G401 (cell line): ENCODE measurements around the gene GAS2L1. TPM values are rescaled to one million over a fixed set of nuclear protein-coding genes. Genes with fewer than 3 reads are reported as not detected.

Source experiments
- DNase-seq: peaks from one replicate; pipeline ENCODE4 v3.0.0-alpha.2; 2015; ENCODE audit warnings: low spot score
- in situ Hi-C: cut with HindIII; loops from 2 replicates; pipeline ENCODE4 v1.10.0; 2016; ENCODE audit warnings: low sequenced_read_pairs, mixed read lengths
- total RNA-seq: library from RNA; depleted of rRNA; stranded (reverse); fragments of >200 nt; shearing (Covaris generic); gene quantifications from 2 replicates; pipeline ENCODE4 v1.2.3, GENCODE V29; 2014

GAS2L1 gene
- total RNA-seq, 1 experiment from 2014 or later: 13.2 TPM

- in situ Hi-C loops: no loop called here
- DNase-seq: no peak
Measured at GRCh38 chr22:29317827-29318454, 11.5 kb downstream of the GAS2L1 start.

GRCh38 chr22:29319072-29319471 is 12.6 kb downstream of the GAS2L1 start:
- in situ Hi-C loops: no loop called here
- DNase-seq: no peak

- in situ Hi-C loops: no loop called here
Measured at GRCh38 chr22:29320546-29320945, 14.1 kb downstream of the GAS2L1 start.

GRCh38 chr22:29323641-29324040 is 17.2 kb downstream of the GAS2L1 start:
- in situ Hi-C loops: no loop called here
- no peak for DNase-seq

More at GRCh38 chr22:29320546-29320945, 14.1 kb downstream of the GAS2L1 start:
- no peak for DNase-seq

GRCh38 chr22:29325356-29325755 is 18.9 kb downstream of the GAS2L1 start:
- in situ Hi-C loops: no loop called here
- DNase-seq: no peak

- in situ Hi-C loops: no loop called here
Measured at GRCh38 chr22:29325785-29326315, 19.4 kb downstream of the GAS2L1 start.

GRCh38 chr22:29326481-29326880 is 20.0 kb downstream of the GAS2L1 start:
- in situ Hi-C loops: no loop called here

More at GRCh38 chr22:29325785-29326315, 19.4 kb downstream of the GAS2L1 start:
- DNase-seq: no peak

GRCh38 chr22:29327089-29327764 is 20.8 kb downstream of the GAS2L1 start:
- DNase-seq: no peak
- in situ Hi-C loops: no loop called here

More at GRCh38 chr22:29326481-29326880, 20.0 kb downstream of the GAS2L1 start:
- DNase-seq: no peak

GRCh38 chr22:29328055-29328454 is 21.6 kb downstream of the GAS2L1 start:
- in situ Hi-C loops: no loop called here
- DNase-seq: no peak

- in situ Hi-C loops: no loop called here
- no peak for DNase-seq
Measured at GRCh38 chr22:29328566-29329500, 22.4 kb downstream of the GAS2L1 start.

GRCh38 chr22:29329581-29329980 is 23.1 kb downstream of the GAS2L1 start:
- no peak for DNase-seq

GRCh38 chr22:29330291-29330690 is 23.8 kb downstream of the GAS2L1 start:
- no peak for DNase-seq
- in situ Hi-C loops: no loop called here

More at GRCh38 chr22:29329581-29329980, 23.1 kb downstream of the GAS2L1 start:
- in situ Hi-C loops: no loop called here

GRCh38 chr22:29330753-29331152 is 24.3 kb downstream of the GAS2L1 start:
- peak; percentile 48 for DNase-seq
- in situ Hi-C loops: no loop called here

- in situ Hi-C loops: no loop called here
- DNase-seq: no peak
Measured at GRCh38 chr22:29331213-29331612, 24.8 kb downstream of the GAS2L1 start.

- in situ Hi-C loops: no loop called here
- DNase-seq: peak; percentile 66
Measured at GRCh38 chr22:29331658-29332300, 25.3 kb downstream of the GAS2L1 start.

- in situ Hi-C loops: no loop called here
- no peak for DNase-seq
Measured at GRCh38 chr22:29332886-29333496, 26.5 kb downstream of the GAS2L1 start.

- in situ Hi-C loops: no loop called here
- no peak for DNase-seq
Measured at GRCh38 chr22:29334148-29334547, 27.7 kb downstream of the GAS2L1 start.

GRCh38 chr22:29334696-29335344 is 28.4 kb downstream of the GAS2L1 start:
- peak; percentile 80 for DNase-seq
- in situ Hi-C loops: no loop called here
